Calu3 (cell line): ENCODE measurements around the gene ZNF536. TPM values are rescaled to one million over a fixed set of nuclear protein-coding genes. Genes with fewer than 3 reads are reported as not detected.

ENCODE experiments used
- BruUV-seq: library from RNA; stranded (reverse); fragments of 400-500 nt; replicated peaks from 2 replicates; lab custom pipeline; 2021; lab: Mats Ljungman, UMichigan
- CTCF ChIA-PET: fragments of 300-600 bp; sonication (Branson Sonifier 250); formaldehyde crosslinking; loops from one replicate; lab custom pipeline; 2022; ENCODE audit warnings: antibody characterized with exemption; lab: Charles Lee
- DNase-seq: peaks from one replicate; pipeline ENCODE4 v3.0.0; 2022
- H3K27ac Mint-ChIP-seq: one replicate; pipeline ENCODE4 v1.8.0; 2022; ENCODE audit warnings: mixed read lengths; ENCODE audit not compliant: unreplicated experiment
- H3K27me3 Mint-ChIP-seq: one replicate; pipeline ENCODE4 v1.8.0; 2022; ENCODE audit warnings: mixed read lengths; ENCODE audit not compliant: unreplicated experiment
- H3K36me3 Mint-ChIP-seq: one replicate; pipeline ENCODE4 v1.8.0; 2022; ENCODE audit warnings: mild to moderate bottlenecking, moderate library complexity, mixed read lengths; ENCODE audit not compliant: insufficient read depth, unreplicated experiment
- H3K4me1 Mint-ChIP-seq: one replicate; pipeline ENCODE4 v1.8.0; 2022; ENCODE audit warnings: mild to moderate bottlenecking, low read depth, mixed read lengths; ENCODE audit not compliant: unreplicated experiment
- H3K4me3 Mint-ChIP-seq: one replicate; pipeline ENCODE4 v1.8.0; 2022; ENCODE audit warnings: mild to moderate bottlenecking, low read depth, moderate library complexity, mixed read lengths; ENCODE audit not compliant: unreplicated experiment
- H3K9me3 Mint-ChIP-seq: one replicate; pipeline ENCODE4 v1.8.0; 2022; ENCODE audit warnings: low read depth, mixed read lengths; ENCODE audit not compliant: unreplicated experiment
- intact Hi-C: fragments of 100-400 bp; cut with micrococcal nuclease; formaldehyde crosslinking; loops from one replicate; pipeline ENCODE4 v1.10.0; 2022; ENCODE audit not compliant: unreplicated experiment
- total RNA-seq: library from RNA; stranded (reverse); gene quantifications from 2 replicates; pipeline ENCODE4 v1.2.3, GENCODE V29; 2022
- TF ChIP-seq, protein P1 (sequence below): fragments of 200-600 bp; IDR thresholded peaks from one replicate; pipeline ENCODE4 v1.8.0; 2022; ENCODE audit warnings: antibody characterized with exemption; ENCODE audit not compliant: unreplicated experiment

ZNF536 gene
- total RNA-seq, 1 experiment from 2014 or later: not detected

DNA sequence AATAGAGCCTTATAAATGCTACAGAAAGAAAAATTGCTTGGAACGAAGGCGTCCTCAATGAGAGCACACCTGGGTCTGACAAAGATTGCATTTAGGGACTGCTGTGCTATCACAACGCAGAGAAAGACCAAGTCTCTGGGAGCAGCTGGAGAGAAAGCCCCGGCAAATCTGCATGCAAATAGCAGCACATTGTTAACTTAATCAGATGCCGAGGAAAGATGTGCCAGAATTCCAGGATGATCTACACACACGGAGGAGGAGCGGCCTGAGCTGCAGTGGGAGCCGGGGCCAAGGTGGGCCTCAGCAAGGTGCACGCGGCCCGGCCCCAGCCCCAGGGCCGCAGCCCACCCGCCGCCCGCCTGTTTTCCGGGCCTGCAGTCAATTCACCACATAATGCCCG is 1.4 kb downstream of the ZNF536 start:
- DNase-seq: no peak
- Mint-ChIP-seq H3K36me3 (no peaks in the 10 kb centered on the region), H3K4me1 (no peaks in the 10 kb centered on the region), H3K27me3 (no peaks in the 10 kb centered on the region), H3K4me3 (no peak overlapping the region), H3K9me3 (peaks cover 3% of the 10 kb centered on the region), H3K27ac (no peak overlapping the region)
- CTCF ChIA-PET: no interaction called here
- TF ChIP-seq, protein P1, sequence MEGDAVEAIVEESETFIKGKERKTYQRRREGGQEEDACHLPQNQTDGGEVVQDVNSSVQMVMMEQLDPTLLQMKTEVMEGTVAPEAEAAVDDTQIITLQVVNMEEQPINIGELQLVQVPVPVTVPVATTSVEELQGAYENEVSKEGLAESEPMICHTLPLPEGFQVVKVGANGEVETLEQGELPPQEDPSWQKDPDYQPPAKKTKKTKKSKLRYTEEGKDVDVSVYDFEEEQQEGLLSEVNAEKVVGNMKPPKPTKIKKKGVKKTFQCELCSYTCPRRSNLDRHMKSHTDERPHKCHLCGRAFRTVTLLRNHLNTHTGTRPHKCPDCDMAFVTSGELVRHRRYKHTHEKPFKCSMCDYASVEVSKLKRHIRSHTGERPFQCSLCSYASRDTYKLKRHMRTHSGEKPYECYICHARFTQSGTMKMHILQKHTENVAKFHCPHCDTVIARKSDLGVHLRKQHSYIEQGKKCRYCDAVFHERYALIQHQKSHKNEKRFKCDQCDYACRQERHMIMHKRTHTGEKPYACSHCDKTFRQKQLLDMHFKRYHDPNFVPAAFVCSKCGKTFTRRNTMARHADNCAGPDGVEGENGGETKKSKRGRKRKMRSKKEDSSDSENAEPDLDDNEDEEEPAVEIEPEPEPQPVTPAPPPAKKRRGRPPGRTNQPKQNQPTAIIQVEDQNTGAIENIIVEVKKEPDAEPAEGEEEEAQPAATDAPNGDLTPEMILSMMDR: no peak
- BruUV-seq: no TSS peak
- intact Hi-C loops: no loop called here

DNA sequence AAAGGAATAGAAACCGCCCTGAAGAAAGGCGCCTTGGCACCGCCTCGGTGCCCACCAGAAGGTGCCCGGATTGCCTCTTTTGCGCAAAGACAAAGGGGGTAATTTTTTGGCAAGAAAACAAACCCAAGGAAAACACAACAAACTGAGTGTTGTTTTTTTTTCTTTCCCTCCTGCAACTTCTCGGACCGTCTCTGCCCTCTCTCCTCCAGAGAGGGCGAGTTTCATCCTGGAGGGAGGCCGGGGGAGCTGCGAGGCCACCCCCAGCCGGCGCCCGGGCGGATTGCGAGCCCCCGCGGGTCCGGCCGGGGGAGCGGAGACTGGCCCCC is 2.3 kb downstream of the ZNF536 start:
- CTCF ChIA-PET: no interaction called here
- TF ChIP-seq, protein P1: no peak
- BruUV-seq: no TSS peak
- no peaks in the 10 kb centered on the region for H3K4me1 Mint-ChIP-seq
- intact Hi-C loops: no loop called here
- H3K4me3 Mint-ChIP-seq: no peak overlapping the region
- no peak overlapping the region for H3K27ac Mint-ChIP-seq
- no peaks in the 10 kb centered on the region for H3K27me3 Mint-ChIP-seq
- no peaks in the 10 kb centered on the region for H3K36me3 Mint-ChIP-seq
- no peak for DNase-seq
- peaks cover 3% of the 10 kb centered on the region for H3K9me3 Mint-ChIP-seq

DNA sequence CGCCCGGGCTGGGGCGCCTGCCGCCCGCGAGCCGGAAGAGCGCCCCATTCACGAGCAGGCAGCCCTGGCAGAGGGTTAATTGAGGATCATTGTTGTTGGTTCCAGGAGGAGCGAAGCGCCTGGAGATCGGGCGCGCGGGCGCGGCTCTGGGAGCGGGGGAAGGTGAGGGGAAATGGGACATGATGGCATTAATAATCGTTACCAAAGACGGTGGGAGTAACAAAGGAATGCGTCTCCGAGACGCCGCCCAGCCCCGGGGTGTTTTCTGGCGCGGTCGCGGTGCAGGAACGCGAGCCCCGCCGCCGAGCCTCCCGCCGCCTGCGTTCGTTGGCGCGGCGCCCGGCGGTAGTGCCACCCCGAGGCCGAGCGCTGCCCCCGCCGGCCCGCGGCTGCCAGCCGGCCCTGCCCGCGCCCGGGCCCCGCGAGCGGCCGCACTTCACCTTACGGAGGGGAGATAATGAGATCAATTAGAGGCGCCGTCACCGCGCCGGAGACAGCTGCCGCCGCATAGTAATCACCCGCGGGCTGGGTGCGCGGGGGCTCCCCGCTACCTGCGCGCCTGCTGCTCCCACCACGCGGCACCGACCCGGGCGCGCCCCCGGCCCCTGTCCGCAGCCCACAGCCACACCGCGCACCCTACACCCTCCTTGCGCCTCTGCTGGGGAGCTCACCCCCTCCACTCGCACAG is 2.8 kb downstream of the ZNF536 start:
- H3K27ac Mint-ChIP-seq: no peak overlapping the region

DNA sequence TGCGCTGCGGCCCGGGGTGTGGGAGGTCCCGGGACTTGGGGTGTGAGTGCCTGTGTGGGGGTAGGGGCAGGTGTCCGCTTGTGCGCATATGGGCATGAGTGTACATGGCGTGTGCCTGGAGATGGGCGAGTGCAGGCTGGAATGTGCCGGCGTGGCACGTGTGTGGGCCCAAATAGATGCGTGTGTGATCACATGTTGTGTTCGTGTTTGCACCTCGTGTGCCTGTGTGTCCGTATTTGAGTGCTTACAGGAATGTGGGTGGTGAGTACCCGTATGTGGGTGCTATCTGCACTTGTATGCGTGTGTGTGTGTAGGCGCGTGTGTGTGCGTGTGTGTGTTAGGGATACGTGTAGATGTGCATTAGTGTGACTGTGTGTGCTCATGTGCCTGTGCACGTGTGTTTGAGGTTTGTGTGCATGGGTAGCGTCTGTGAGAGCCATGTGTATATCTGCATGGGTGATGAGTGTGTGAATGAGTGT is 3.4 kb downstream of the ZNF536 start:
- Mint-ChIP-seq H3K36me3 (no peaks in the 10 kb centered on the region), H3K4me3 (no peak overlapping the region), H3K27ac (no peak overlapping the region), H3K4me1 (no peaks in the 10 kb centered on the region), H3K9me3 (peaks cover 3% of the 10 kb centered on the region), H3K27me3 (no peaks in the 10 kb centered on the region)
- CTCF ChIA-PET: no interaction called here
- TF ChIP-seq, protein P1: no peak
- no peak for DNase-seq
- intact Hi-C loops: no loop called here
- BruUV-seq: no TSS peak

More for the DNA sequence above, 2.8 kb downstream of the ZNF536 start:
- TF ChIP-seq, protein P1: no peak
- no peaks in the 10 kb centered on the region for H3K4me1 Mint-ChIP-seq
- no peak for DNase-seq
- H3K27me3 Mint-ChIP-seq: no peaks in the 10 kb centered on the region
- CTCF ChIA-PET: no interaction called here
- no peaks in the 10 kb centered on the region for H3K36me3 Mint-ChIP-seq
- BruUV-seq: no TSS peak
- H3K4me3 Mint-ChIP-seq: no peak overlapping the region
- H3K9me3 Mint-ChIP-seq: peaks cover 3% of the 10 kb centered on the region
- intact Hi-C loops: no loop called here
